Calu3 (cell line): ENCODE data around the gene MTMR3. TPM values are rescaled to one million over a fixed set of nuclear protein-coding genes. Genes with fewer than 3 reads are reported as not detected.

Experiments used
- BruUV-seq: library from RNA; stranded (reverse); fragments of 400-500 nt; replicated peaks from 2 replicates; lab custom pipeline; 2021; lab: Mats Ljungman, UMichigan
- CTCF ChIA-PET: fragments of 300-600 bp; sonication (Branson Sonifier 250); formaldehyde crosslinking; loops from one replicate; lab custom pipeline; 2022; ENCODE audit warnings: antibody characterized with exemption; lab: Charles Lee
- DNase-seq: peaks from one replicate; pipeline ENCODE4 v3.0.0; 2022
- H3K27ac Mint-ChIP-seq: one replicate; pipeline ENCODE4 v1.8.0; 2022; ENCODE audit warnings: mixed read lengths; ENCODE audit not compliant: unreplicated experiment
- H3K27me3 Mint-ChIP-seq: one replicate; pipeline ENCODE4 v1.8.0; 2022; ENCODE audit warnings: mixed read lengths; ENCODE audit not compliant: unreplicated experiment
- H3K36me3 Mint-ChIP-seq: one replicate; pipeline ENCODE4 v1.8.0; 2022; ENCODE audit warnings: mild to moderate bottlenecking, moderate library complexity, mixed read lengths; ENCODE audit not compliant: insufficient read depth, unreplicated experiment
- H3K4me1 Mint-ChIP-seq: one replicate; pipeline ENCODE4 v1.8.0; 2022; ENCODE audit warnings: mild to moderate bottlenecking, low read depth, mixed read lengths; ENCODE audit not compliant: unreplicated experiment
- H3K4me3 Mint-ChIP-seq: one replicate; pipeline ENCODE4 v1.8.0; 2022; ENCODE audit warnings: mild to moderate bottlenecking, low read depth, moderate library complexity, mixed read lengths; ENCODE audit not compliant: unreplicated experiment
- H3K9me3 Mint-ChIP-seq: one replicate; pipeline ENCODE4 v1.8.0; 2022; ENCODE audit warnings: low read depth, mixed read lengths; ENCODE audit not compliant: unreplicated experiment
- CTCF ChIP-seq: fragments of 200-600 bp; IDR thresholded peaks from one replicate; pipeline ENCODE4 v1.8.0; 2022; ENCODE audit warnings: antibody characterized with exemption; ENCODE audit not compliant: unreplicated experiment
- intact Hi-C: fragments of 100-400 bp; cut with micrococcal nuclease; formaldehyde crosslinking; loops from one replicate; pipeline ENCODE4 v1.10.0; 2022; ENCODE audit not compliant: unreplicated experiment
- total RNA-seq: library from RNA; stranded (reverse); gene quantifications from 2 replicates; pipeline ENCODE4 v1.2.3, GENCODE V29; 2022

Gene MTMR3
- total RNA-seq, 1 experiment from 2014 or later, result 34.5 TPM

GRCh38 chr22:30041881-30042280, 158.9 kb downstream of the MTMR3 start:
- peaks cover 33% of the 10 kb centered on the region for H3K36me3 Mint-ChIP-seq
- no peak for DNase-seq
- CTCF ChIA-PET, result no interaction called here
- H3K27ac Mint-ChIP-seq, result no peak overlapping the region
- intact Hi-C loops, result no loop called here
- no peak overlapping the region for H3K4me3 Mint-ChIP-seq
- H3K27me3 Mint-ChIP-seq, result no peaks in the 10 kb centered on the region
- no peaks in the 10 kb centered on the region for H3K9me3 Mint-ChIP-seq
- H3K4me1 Mint-ChIP-seq, result peaks cover 58% of the 10 kb centered on the region
- BruUV-seq, result no TSS peak
- TF ChIP-seq CTCF, result no peak

DNA sequence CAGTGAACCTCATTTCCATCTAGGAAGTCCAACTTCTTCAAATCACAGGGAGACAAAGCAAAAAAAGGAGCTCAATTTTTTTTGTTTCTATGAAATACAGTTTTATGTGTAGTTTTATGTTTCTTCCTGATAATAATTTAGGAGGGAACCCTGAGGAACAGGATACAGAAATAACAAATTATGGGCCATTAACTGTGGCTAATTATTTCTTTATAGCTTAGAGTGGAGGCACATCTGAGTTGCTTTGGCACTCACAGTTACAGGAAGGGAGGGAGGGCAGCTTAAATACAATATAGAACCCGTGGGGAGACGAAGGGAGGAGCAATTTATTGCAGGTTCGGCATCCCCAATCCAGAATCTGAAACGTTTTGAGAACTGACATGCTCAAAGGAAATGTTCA, 160.2 kb downstream of the MTMR3 start:
- peaks cover 46% of the 10 kb centered on the region for H3K4me1 Mint-ChIP-seq
- CTCF ChIA-PET, result interaction anchor here (0.6 kb wide), 1 partner anchor 146 kb away, joined by 3 read pairs; no protein-coding TSS in a partner anchor
- no TSS peak for BruUV-seq
- TF ChIP-seq CTCF, result no peak
- H3K9me3 Mint-ChIP-seq, result no peaks in the 10 kb centered on the region
- intact Hi-C loops, result no loop called here
- H3K27ac Mint-ChIP-seq, result peak overlapping the region; percentile 97
- H3K27me3 Mint-ChIP-seq, result no peaks in the 10 kb centered on the region
- no peak for DNase-seq
- peaks cover 31% of the 10 kb centered on the region for H3K36me3 Mint-ChIP-seq
- no peak overlapping the region for H3K4me3 Mint-ChIP-seq

GRCh38 chr22:30044369-30044768, 161.4 kb downstream of the MTMR3 start:
- peak; percentile 81 for DNase-seq
- BruUV-seq, result no TSS peak
- intact Hi-C loops, result loop anchor here (2.0 kb wide), 1 partner anchor 44 kb away; no protein-coding TSS in a partner anchor
- Mint-ChIP-seq H3K9me3 (no peaks in the 10 kb centered on the region), H3K36me3 (peaks cover 24% of the 10 kb centered on the region), H3K4me1 (peaks cover 37% of the 10 kb centered on the region), H3K27ac (peak overlapping the region; percentile 97), H3K4me3 (peak overlapping the region; percentile 59), H3K27me3 (no peaks in the 10 kb centered on the region)
- no peak for TF ChIP-seq CTCF
- CTCF ChIA-PET, result interaction anchor here (0.5 kb wide), 1 partner anchor 24 kb away, joined by 4 read pairs; no protein-coding TSS in a partner anchor

DNA sequence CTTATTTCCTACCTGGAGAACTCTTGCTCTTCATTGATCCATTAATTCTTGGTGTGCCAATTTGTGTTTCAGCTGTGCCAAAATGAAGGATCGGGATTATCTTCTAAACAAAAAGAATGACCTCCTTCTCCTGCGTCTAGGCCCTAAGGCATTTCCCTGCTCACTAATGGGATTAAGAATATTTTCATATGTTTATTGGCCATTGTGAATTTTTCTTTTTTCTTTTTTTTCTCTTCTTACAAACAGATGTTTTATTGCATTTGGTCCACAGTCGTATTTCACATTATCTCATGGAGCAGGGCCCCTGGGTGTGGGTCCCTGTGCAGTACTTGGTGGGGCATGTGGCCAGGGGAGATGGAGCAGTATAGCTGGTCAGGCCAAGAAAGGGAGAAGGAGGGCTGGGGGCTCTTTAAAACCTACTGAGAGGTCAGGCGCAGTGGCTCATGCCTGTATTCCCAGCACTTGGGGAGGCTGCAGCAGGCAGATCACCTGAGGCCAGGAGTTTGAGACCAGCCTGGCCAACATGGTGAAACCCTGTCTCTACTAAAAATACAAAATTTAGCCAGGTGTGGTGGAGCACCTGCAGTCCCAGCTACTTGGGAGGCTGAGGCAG, 162.0 kb downstream of the MTMR3 start:
- Mint-ChIP-seq H3K9me3 (no peaks in the 10 kb centered on the region), H3K36me3 (peaks cover 24% of the 10 kb centered on the region), H3K4me3 (peak overlapping the region; percentile 59), H3K4me1 (peaks cover 37% of the 10 kb centered on the region), H3K27ac (peak overlapping the region; percentile 97), H3K27me3 (no peaks in the 10 kb centered on the region)
- TSS peak; percentile 87 for BruUV-seq
- intact Hi-C loops, result loop anchor here (2.0 kb wide), 1 partner anchor 44 kb away; no protein-coding TSS in a partner anchor
- CTCF ChIA-PET, result no interaction called here
- DNase-seq, result no peak
- TF ChIP-seq CTCF, result no peak
